Measurements from ENCODE around the gene KLK15. TPM values are rescaled to one million over a fixed set of nuclear protein-coding genes. Genes with fewer than 3 reads are reported as not detected.

Gene KLK15
- total RNA-seq, 2 experiments from 2014 or later = not detected

GRCh38 chr19:50823389-50824042 is 9.9 kb downstream of the KLK15 start, which contains the start of gene KLK1:
KLK1 (minus strand) TSS chr19:50823787; CDS start chr19:50823748, 39 bp downstream.
- ChIA-PET POLR2A (no interaction called here), CTCF (no interaction called here)
- DNase-seq (no peak), ATAC-seq (ENCODE audit: poor library complexity) (no peak)
- Histone ChIP-seq H3K27me3 (ENCODE audit: control insufficient read depth in 1 of 2, insufficient read depth in 2 of 2, low read length in 2 of 2) (peaks cover 27 to 38% of the 10 kb centered on the region in 2 experiments), H3K4me1 (ENCODE audit: insufficient read depth, low read length) (peaks cover 14% of the 10 kb centered on the region), H3K36me3 (ENCODE audit: insufficient read depth, low read length) (no peaks in the 10 kb centered on the region), H3K9me3 (ENCODE audit: control insufficient read depth in 1 of 2, insufficient read depth in 1 of 2, low read length in 2 of 2) (peaks cover 0 to 25% of the 10 kb centered on the region in 2 experiments), H3K27ac (ENCODE audit: low read depth in 1 of 2, low read length in 2 of 2) (no peak within 1 kb of the TSS), H3K4me3 (ENCODE audit: low read length) (no peak within 1 kb of the TSS)
- intact Hi-C loops (cut with DNase I, micrococcal nuclease) = no loop called here
- Mint-ChIP-seq H3K27ac (no peak within 1 kb of the TSS), H3K27me3 (peaks cover 72% of the 10 kb centered on the region), H3K9me3 (no peaks in the 10 kb centered on the region), H3K36me3 (ENCODE audit: low read depth) (no peaks in the 10 kb centered on the region), H3K4me3 (no peak within 1 kb of the TSS), H3K4me1 (ENCODE audit: low read depth) (peaks cover 18% of the 10 kb centered on the region)
- TF ChIP-seq CTCF (IDR thresholded peaks at IDR 0.05) = no peak

GRCh38 chr19:50822661-50823208 is 10.6 kb downstream of the KLK15 start:
- Histone ChIP-seq H3K9me3 (ENCODE audit: control insufficient read depth in 1 of 2, insufficient read depth in 1 of 2, low read length in 2 of 2) (peaks cover 0 to 33% of the 10 kb centered on the region in 2 experiments), H3K36me3 (ENCODE audit: insufficient read depth, low read length) (no peaks in the 10 kb centered on the region), H3K4me3 (ENCODE audit: low read length) (no peak overlapping the region), H3K4me1 (ENCODE audit: insufficient read depth, low read length) (peaks cover 22% of the 10 kb centered on the region), H3K27me3 (ENCODE audit: control insufficient read depth in 1 of 2, insufficient read depth in 2 of 2, low read length in 2 of 2) (peaks cover 32 to 44% of the 10 kb centered on the region in 2 experiments), H3K27ac (ENCODE audit: low read depth in 1 of 2, low read length in 2 of 2) (no peak overlapping the region)
- intact Hi-C loops (cut with DNase I, micrococcal nuclease) = no loop called here
- no peaks in the 10 kb centered on the region for H3K36me3 Mint-ChIP-seq (ENCODE audit: low read depth)
- no peak overlapping the region for H3K27ac Mint-ChIP-seq
- TF ChIP-seq CTCF (IDR thresholded peaks at IDR 0.05) = no peak
- no peak for ATAC-seq (ENCODE audit: poor library complexity)
- CTCF ChIA-PET = no interaction called here
- H3K4me1 Mint-ChIP-seq (ENCODE audit: low read depth) = peaks cover 18% of the 10 kb centered on the region
- H3K27me3 Mint-ChIP-seq = peaks cover 75% of the 10 kb centered on the region
- POLR2A ChIA-PET = no interaction called here
- DNase-seq = no peak
- H3K4me3 Mint-ChIP-seq = no peak overlapping the region
- H3K9me3 Mint-ChIP-seq = no peaks in the 10 kb centered on the region

GRCh38 chr19:50821622-50822021 is 11.8 kb downstream of the KLK15 start:
- POLR2A ChIA-PET = no interaction called here
- no peak overlapping the region for H3K4me3 Mint-ChIP-seq

More at GRCh38 chr19:50821622-50822021, 11.8 kb downstream of the KLK15 start:
- Mint-ChIP-seq H3K27ac (no peak overlapping the region), H3K9me3 (no peaks in the 10 kb centered on the region), H3K4me1 (ENCODE audit: low read depth) (peaks cover 18% of the 10 kb centered on the region), H3K36me3 (ENCODE audit: low read depth) (no peaks in the 10 kb centered on the region), H3K27me3 (peaks cover 79% of the 10 kb centered on the region)
- no peaks in the 10 kb centered on the region for H3K36me3 ChIP-seq (ENCODE audit: insufficient read depth, low read length)
- no peak overlapping the region for H3K4me3 ChIP-seq (ENCODE audit: low read length)
- H3K27me3 ChIP-seq (ENCODE audit: control insufficient read depth in 1 of 2, insufficient read depth in 2 of 2, low read length in 2 of 2) = peaks cover 40 to 50% of the 10 kb centered on the region in 2 experiments
- no peak overlapping the region for H3K27ac ChIP-seq (ENCODE audit: low read depth in 1 of 2, low read length in 2 of 2)
- DNase-seq (no peak), ATAC-seq (ENCODE audit: poor library complexity) (no peak)
- CTCF ChIA-PET = no interaction called here
- peaks cover 0 to 29% of the 10 kb centered on the region in 2 experiments for H3K9me3 ChIP-seq (ENCODE audit: control insufficient read depth in 1 of 2, insufficient read depth in 1 of 2, low read length in 2 of 2)
- intact Hi-C loops (cut with DNase I, micrococcal nuclease) = no loop called here
- H3K4me1 ChIP-seq (ENCODE audit: insufficient read depth, low read length) = peaks cover 24% of the 10 kb centered on the region
- no peak for TF ChIP-seq CTCF (IDR thresholded peaks at IDR 0.05)
